ENCODE measurements around the gene CPLANE1. TPM values are rescaled to one million over a fixed set of nuclear protein-coding genes. Genes with fewer than 3 reads are reported as not detected.
A peak's percentile ranks its signal among the peaks of the same experiment; 100 is the strongest.

The CPLANE1 gene
- total and polyA plus RNA-seq, 2 of the 4 experiments (the other 2 are of a cell fraction): 4.4 to 17.9 TPM

DNA sequence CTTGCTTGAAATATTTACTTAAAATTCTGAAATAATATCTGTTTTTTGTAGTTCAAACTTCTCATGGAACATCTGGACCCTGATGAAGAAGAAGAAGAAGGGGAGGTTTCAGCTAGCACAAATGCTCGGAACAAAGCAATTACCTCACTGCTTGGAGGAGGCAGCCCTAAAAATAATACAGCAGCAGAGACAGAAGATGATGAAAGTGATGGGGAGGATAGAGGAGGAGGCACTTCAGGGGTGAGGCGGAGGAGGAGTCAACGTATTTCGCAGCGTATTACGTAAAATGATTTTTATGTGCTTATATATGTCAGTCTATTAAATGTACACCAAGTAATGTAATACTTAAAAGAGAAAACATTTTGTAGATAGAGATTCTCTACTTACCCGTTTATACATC, 185.4 kb downstream of the CPLANE1 start:
- Histone ChIP-seq H2BK20ac (ENCODE audit: low read depth, low read length) (no peak overlapping the region), H4K91ac (ENCODE audit: insufficient read depth, low read depth, low read length) (no peak overlapping the region; the same call in 1 of the 2 replicates), H4K8ac (ENCODE audit: low read depth in 2 of 2, low read length in 2 of 2) (no peak overlapping the region), H3K18ac (ENCODE audit: low read depth, low read length) (no peak overlapping the region), H4K5ac (ENCODE audit: low read depth, low read length) (no peak overlapping the region), H2AK9ac (replicated peaks; ENCODE audit: low read depth, low read length, poor library complexity) (peak overlapping the region; percentile 63), H2BK15ac (ENCODE audit: low read depth, low read length) (no peak overlapping the region), H3K27ac (ENCODE audit: insufficient read depth, low read length) (no peak overlapping the region), H3K4me2 (ENCODE audit: low read depth, low read length) (no peak overlapping the region), H3K4me1 (ENCODE audit: control insufficient read depth, insufficient read depth, low read length) (no peaks in the 10 kb centered on the region), H3K4ac (ENCODE audit: low read depth, low read length) (no peak overlapping the region), H3K4me3 (ENCODE audit: insufficient read depth, low read depth, low read length) (no peak overlapping the region), H3K14ac (replicated peaks; ENCODE audit: low read depth, low read length) (no peak overlapping the region), H3K9me1 (ENCODE audit: insufficient read depth, low read length) (no peaks in the 10 kb centered on the region), H3K9me3 (ENCODE audit: control insufficient read depth, insufficient read depth, low read length) (no peaks in the 10 kb centered on the region), H3K79me1 (ENCODE audit: low read depth in 1 of 2, low read length in 2 of 2) (no peaks in the 10 kb centered on the region; a peak in 1 of 4 replicates), H2AFZ (replicated peaks; ENCODE audit: low read length, poor library complexity) (no peak overlapping the region), H3K27me3 (ENCODE audit: control insufficient read depth, insufficient read depth, low read length) (no peaks in the 10 kb centered on the region), H4K20me1 (ENCODE audit: insufficient read depth, low read length) (no peaks in the 10 kb centered on the region), H3K9ac (ENCODE audit: low read depth, low read length) (no peak overlapping the region), H2BK120ac (ENCODE audit: low read depth, low read length) (no peak overlapping the region), H3K36me3 (ENCODE audit: control insufficient read depth, insufficient read depth, low read length) (peaks cover 21% of the 10 kb centered on the region), H3K23ac (ENCODE audit: low read depth, low read length) (no peak overlapping the region), H2AK5ac (ENCODE audit: low read depth, low read length) (no peak overlapping the region), H3K56ac (ENCODE audit: extremely low read depth, insufficient read depth, low read length) (no peak overlapping the region), H2BK5ac (ENCODE audit: low read depth, low read length, poor library complexity, severe bottlenecking) (no peak overlapping the region)
- DNase-seq (no peak), ATAC-seq (ENCODE audit: low read depth) (no peak)
- WGBS, 2 experiments (ENCODE audit: extremely low coverage in 2 of 2, insufficient read length in 1 of 2): no CpG with 5 or more reads among the region's 7 CpGs
- in situ Hi-C loops (cut with MboI; ENCODE audit: low sequenced_read_pairs): no loop called here
- no peak for TF ChIP-seq NFE2L2 (IDR thresholded peaks at IDR 0.05; ENCODE audit: low read depth, low read length)
- no peak for TF ChIP-seq BHLHE40 (IDR thresholded peaks at IDR 0.05; ENCODE audit: low read depth, low read length)
- TF ChIP-seq MAFK (IDR thresholded peaks at IDR 0.05; ENCODE audit: low read depth, low read length): no peak
- no peak for TF ChIP-seq FOS (IDR thresholded peaks at IDR 0.05; ENCODE audit: low read depth, low read length)
- no peak for TF ChIP-seq RFX5 (IDR thresholded peaks at IDR 0.05; ENCODE audit: low read depth, low read length)
- TF ChIP-seq, protein P1, sequence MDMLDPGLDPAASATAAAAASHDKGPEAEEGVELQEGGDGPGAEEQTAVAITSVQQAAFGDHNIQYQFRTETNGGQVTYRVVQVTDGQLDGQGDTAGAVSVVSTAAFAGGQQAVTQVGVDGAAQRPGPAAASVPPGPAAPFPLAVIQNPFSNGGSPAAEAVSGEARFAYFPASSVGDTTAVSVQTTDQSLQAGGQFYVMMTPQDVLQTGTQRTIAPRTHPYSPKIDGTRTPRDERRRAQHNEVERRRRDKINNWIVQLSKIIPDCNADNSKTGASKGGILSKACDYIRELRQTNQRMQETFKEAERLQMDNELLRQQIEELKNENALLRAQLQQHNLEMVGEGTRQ (IDR thresholded peaks at IDR 0.05; ENCODE audit: low read depth, low read length): no peak
- TF ChIP-seq RAD21 (IDR thresholded peaks at IDR 0.05; ENCODE audit: low read length): no peak
- no peak for TF ChIP-seq SMC3 (IDR thresholded peaks at IDR 0.05; ENCODE audit: low read depth, low read length)
- TF ChIP-seq CHD1 (IDR thresholded peaks at IDR 0.05; ENCODE audit: low read depth, low read length): no peak
- CTCF ChIA-PET: no interaction called here
- intact Hi-C loops (cut with micrococcal nuclease): no loop called here
- POLR2A ChIA-PET (ENCODE audit: unreplicated experiment): no interaction called here
- dilution Hi-C loops (cut with HindIII; ENCODE audit: low sequenced_read_pairs, unreplicated experiment): no loop called here
- BruUV-seq (replicated peaks): no TSS peak
